Peyer's patch (tissue), 4 donors: ENCODE data around the gene SLC7A8. TPM values are rescaled to one million over a fixed set of nuclear protein-coding genes. Genes with fewer than 3 reads are reported as not detected.
A peak's percentile ranks its signal among the peaks of the same experiment; 100 is the strongest.

Experiments used
- DNase-seq, 3 donors: peaks; one replicate each; pipeline ENCODE4 v3.0.0-alpha.2; 2017 to 2019
- H3K27ac ChIP-seq, 4 donors: fragments of 200-600 bp; sonication (generic); one replicate each; pipeline ENCODE4 v1.5.1; 2016 to 2019
- H3K27me3 ChIP-seq, 2 donors: fragments of 200-600 bp; sonication (generic); one replicate each; pipeline ENCODE4 v1.5.1; 2019
- H3K36me3 ChIP-seq, 3 donors: fragments of 200-600 bp; sonication (generic); one replicate each; pipeline ENCODE4 v1.5.1; 2016 to 2019
- H3K4me1 ChIP-seq, 4 donors: fragments of 200-600 bp; sonication (generic); one replicate each; pipeline ENCODE4 v1.5.1; 2016 to 2019
- H3K4me3 ChIP-seq, 4 donors: fragments of 200-600 bp; sonication (generic); 1 replicate in 3 of 4; 2 replicates in 1 of 4; pipeline ENCODE4 v1.5.1; 2016 to 2019; ENCODE audit warnings: mild to moderate bottlenecking in 1 of 4
- H3K9me3 ChIP-seq, 4 donors: fragments of 200-600 bp; sonication (generic); one replicate each; pipeline ENCODE4 v1.5.1; 2016 to 2019; ENCODE audit warnings: mild to moderate bottlenecking in 1 of 4
- POLR2A ChIP-seq, 2 donors: fragments of 450-650 bp; IDR thresholded peaks; one replicate each; pipeline ENCODE4 v1.5.1; 2017; ENCODE audit warnings: antibody characterized with exemption in 2 of 2, mild to moderate bottlenecking in 2 of 2, moderate library complexity in 2 of 2
- total RNA-seq, 4 donors: library from RNA; depleted of rRNA; stranded (reverse); fragments of >200 nt; gene quantifications; one replicate each; pipeline ENCODE4 v1.1.0, GENCODE V29; 2016
- TF ChIP-seq, protein P1 (sequence below), 6 experiments: fragments of 450-650 bp in 4 of 6; fragments of 200-600 bp in 2 of 6; sonication (generic) in 1 of 6; IDR thresholded peaks; one replicate each; pipeline ENCODE4 v1.5.1; 2017 to 2019; ENCODE audit warnings: antibody characterized with exemption in 6 of 6, mild to moderate bottlenecking in 3 of 6, moderate library complexity in 1 of 6

The SLC7A8 gene
- total RNA-seq, 4 donors from 2014 or later: 21.8 to 56.9 (median 35.0) TPM

DNA sequence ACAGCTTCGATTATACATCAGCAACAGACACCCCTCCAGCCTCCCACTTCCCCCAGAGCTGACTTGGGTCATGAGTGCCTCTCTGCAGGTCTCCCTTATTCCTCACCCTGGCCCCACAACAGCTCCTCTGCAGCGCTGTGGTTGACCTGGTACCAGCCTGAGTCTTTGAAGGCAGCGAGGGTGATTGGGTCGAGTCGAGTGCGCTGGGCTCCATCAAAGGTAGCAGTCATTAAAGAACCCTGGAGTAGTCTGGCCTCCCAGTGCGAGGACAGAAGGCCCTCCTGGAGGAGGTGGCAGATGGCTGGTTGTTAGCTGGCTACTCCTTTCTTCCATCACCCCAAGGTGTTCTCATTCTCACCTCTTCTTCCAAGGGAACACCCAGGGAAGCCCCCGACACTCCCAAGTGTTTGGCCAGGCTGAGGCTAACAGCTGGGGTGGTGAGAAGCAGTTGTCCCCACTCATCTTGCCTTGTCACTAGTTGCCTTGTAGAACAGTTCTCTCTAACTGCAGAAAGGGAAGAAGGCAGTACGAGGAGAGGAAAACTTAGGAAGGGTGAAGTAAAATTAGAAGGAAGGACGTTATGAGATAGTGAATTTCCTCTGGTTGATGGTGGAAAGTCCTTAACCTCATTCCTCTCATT lies 81.4 kb downstream of the SLC7A8 start:
- no peak for DNase-seq
- TF ChIP-seq, protein P1, sequence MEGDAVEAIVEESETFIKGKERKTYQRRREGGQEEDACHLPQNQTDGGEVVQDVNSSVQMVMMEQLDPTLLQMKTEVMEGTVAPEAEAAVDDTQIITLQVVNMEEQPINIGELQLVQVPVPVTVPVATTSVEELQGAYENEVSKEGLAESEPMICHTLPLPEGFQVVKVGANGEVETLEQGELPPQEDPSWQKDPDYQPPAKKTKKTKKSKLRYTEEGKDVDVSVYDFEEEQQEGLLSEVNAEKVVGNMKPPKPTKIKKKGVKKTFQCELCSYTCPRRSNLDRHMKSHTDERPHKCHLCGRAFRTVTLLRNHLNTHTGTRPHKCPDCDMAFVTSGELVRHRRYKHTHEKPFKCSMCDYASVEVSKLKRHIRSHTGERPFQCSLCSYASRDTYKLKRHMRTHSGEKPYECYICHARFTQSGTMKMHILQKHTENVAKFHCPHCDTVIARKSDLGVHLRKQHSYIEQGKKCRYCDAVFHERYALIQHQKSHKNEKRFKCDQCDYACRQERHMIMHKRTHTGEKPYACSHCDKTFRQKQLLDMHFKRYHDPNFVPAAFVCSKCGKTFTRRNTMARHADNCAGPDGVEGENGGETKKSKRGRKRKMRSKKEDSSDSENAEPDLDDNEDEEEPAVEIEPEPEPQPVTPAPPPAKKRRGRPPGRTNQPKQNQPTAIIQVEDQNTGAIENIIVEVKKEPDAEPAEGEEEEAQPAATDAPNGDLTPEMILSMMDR (IDR thresholded peaks at IDR 0.05): no peak
- no peak for TF ChIP-seq POLR2A (IDR thresholded peaks at IDR 0.05)
- H3K9me3 ChIP-seq: no peaks in the 10 kb centered on the region
- no peaks in the 10 kb centered on the region for H3K27me3 ChIP-seq
- H3K27ac ChIP-seq: no peak overlapping the region
- peaks cover 0 to 2% (median 0%) of the 10 kb centered on the region in 4 donors for H3K4me1 ChIP-seq
- H3K36me3 ChIP-seq: peaks cover 0 to 23% (median 0%) of the 10 kb centered on the region in 3 donors
- no peak overlapping the region for H3K4me3 ChIP-seq

DNA sequence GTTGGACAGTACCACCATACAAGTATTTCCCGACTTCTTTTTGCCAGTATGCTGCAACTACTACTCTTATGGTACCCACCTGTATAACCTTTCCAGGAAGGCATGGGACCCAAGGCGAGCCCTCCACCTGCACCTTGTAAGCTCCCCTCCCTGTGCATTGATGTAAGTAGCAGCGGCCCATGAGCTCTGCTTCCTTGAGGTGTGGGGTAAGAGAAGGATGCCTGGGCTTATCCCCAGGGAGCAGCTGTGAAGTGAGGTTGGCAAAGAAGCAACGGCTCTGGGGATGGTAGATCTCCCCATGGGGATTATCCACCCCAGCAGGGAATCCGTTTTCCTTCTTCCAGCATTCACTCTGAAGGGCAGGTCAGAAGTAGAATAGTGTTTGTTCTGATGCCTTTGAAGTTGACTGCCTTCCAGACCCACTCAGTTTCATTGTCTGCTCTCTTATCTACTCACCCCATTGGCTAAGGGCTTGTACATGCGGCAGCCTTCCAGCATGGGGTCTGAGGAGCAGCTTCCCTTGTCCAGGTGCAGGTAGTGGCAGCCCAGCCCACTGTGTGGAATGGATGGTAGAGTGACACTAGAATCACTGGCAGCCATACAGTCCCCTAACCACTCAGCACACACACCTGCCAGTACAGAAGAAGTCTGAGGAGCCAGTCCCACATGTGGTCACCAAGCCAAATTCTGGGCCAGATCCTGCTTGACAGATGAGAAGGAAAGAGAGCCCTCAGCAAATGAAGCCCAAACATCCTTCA lies 82.1 kb downstream of the SLC7A8 start:
- no peak for TF ChIP-seq POLR2A (IDR thresholded peaks at IDR 0.05)
- TF ChIP-seq, protein P1 (IDR thresholded peaks at IDR 0.05): no peak
- Histone ChIP-seq H3K4me3 (no peak overlapping the region), H3K9me3 (no peaks in the 10 kb centered on the region), H3K27me3 (no peaks in the 10 kb centered on the region), H3K36me3 (peaks cover 0 to 23% (median 0%) of the 10 kb centered on the region in 3 donors), H3K4me1 (peaks cover 0 to 8% (median 4%) of the 10 kb centered on the region in 4 donors), H3K27ac (no peak overlapping the region)
- DNase-seq: no peak

DNA sequence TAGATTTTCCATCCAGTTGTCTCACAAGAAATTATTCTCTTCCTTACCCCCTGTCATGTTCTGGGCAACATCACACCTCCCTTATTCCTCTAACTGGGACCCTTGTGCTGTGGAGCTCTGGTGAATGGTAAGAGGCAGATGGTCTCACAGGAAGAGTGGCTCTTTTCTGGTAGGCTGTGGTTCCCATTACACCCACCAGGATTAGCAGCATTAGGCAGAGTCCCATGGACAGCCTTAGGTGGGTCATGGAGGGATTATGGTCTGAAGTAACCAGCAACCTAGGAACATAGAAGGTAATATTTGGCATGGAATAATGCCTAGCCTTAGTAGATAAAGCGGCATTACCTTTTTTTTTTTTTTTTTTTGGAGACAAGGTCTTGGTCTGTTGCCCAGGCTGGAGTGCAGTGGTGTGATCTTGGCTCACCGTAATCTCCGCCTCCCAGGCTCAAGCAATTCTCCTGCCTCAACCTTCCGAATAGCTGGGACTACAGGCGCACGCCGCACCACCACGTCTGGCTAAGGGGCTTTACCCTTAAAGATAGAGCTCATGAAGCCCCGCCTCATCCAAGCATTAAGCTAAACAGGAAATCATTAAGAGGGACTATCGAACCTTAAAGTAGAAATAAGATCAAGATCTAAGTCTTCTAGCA lies 84.1 kb downstream of the SLC7A8 start:
- H3K27me3 ChIP-seq: no peaks in the 10 kb centered on the region
- TF ChIP-seq, protein P1 (IDR thresholded peaks at IDR 0.05): peak in 1 of 6 experiments; percentile 4
- no peak for TF ChIP-seq POLR2A (IDR thresholded peaks at IDR 0.05)
- no peaks in the 10 kb centered on the region for H3K9me3 ChIP-seq
- H3K36me3 ChIP-seq: peaks cover 0 to 23% (median 0%) of the 10 kb centered on the region in 3 donors
- H3K27ac ChIP-seq: no peak overlapping the region
- peaks cover 0 to 8% (median 5%) of the 10 kb centered on the region in 4 donors for H3K4me1 ChIP-seq
- no peak overlapping the region for H3K4me3 ChIP-seq
- no peak for DNase-seq

DNA sequence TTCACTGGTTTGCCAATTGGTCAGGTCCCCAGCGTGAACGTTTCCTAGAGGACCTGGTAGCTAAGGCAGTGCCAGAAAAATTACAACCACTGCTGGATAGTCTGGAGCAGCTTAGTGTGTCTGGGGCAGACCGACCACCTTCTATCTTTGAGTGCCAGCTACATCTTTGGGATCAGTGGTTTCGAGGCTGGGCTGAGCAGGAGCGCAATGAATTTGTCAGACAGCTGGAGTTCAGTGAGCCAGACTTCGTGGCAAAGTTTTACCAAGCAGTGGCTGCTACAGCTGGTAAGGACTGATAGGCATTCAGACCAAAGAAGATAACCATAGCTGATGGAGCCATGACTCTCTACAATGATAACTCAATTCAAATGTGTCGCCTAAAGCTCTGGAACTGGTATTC lies 85.7 kb downstream of the SLC7A8 start:
- Histone ChIP-seq H3K9me3 (no peaks in the 10 kb centered on the region), H3K27ac (no peak overlapping the region), H3K4me1 (peaks cover 6 to 20% (median 10%) of the 10 kb centered on the region in 4 donors), H3K4me3 (no peak overlapping the region), H3K36me3 (peaks cover 0 to 28% (median 0%) of the 10 kb centered on the region in 3 donors), H3K27me3 (no peaks in the 10 kb centered on the region)
- DNase-seq: no peak
- no peak for TF ChIP-seq POLR2A (IDR thresholded peaks at IDR 0.05)
- TF ChIP-seq, protein P1 (IDR thresholded peaks at IDR 0.05): no peak

DNA sequence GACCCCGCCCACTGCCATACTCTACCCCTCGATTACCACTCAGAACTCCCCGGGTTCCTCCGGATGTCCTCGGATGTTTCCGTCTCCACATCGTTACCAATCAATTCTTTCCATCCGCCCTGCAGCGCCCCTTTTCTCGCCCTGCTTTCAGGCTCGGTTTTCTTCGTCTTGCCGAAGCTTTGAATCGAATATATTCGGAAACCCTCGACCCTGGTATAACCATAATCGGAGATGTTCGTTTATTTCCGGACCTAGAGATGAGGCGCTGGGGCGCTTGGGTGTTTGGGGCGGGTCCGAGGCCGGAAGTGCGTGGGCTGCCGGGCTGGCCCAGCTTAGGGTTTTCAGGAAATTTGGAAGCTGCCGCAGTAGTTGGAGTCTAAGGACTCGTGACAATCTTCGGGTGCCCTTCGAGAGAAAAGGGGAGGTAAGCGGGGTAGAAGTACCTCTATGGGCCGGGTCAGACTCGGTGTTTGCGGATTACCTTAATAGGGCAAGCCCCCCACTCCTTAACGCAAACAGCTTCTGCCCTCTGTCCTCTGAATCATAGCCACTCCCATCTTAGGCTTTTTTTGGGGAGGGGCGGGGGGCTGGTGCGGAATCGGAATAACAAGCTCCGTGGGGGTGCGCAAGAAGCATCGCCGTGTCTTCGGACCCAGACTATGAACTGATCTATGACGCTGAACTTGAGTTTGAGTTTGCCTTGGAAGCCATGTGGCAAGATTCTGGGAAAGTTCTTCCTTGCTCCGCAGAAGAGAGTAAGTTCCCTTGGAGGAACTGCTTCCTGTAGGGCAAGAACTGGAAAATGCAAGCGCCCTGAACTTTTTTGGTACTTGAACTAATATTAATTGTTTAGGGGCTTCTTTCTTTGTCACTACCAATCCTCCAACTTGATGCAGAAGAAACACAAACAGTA lies 88.0 kb downstream of the SLC7A8 start, which contains the start of gene C14orf119:
Gene C14orf119, plus strand, starts transcription at position 310 of the 913 bp plus-strand sequence. CDS start 2,154 bp downstream, outside the sequence.
- Histone ChIP-seq H3K4me1 (peaks cover 6 to 27% (median 10%) of the 10 kb centered on the region in 4 donors), H3K27ac (peak within 1 kb of the TSS; percentile 93 to 100 (median 97)), H3K4me3 (peak within 1 kb of the TSS; percentile 76 to 100 (median 95)), H3K36me3 (peaks cover 0 to 51% (median 0%) of the 10 kb centered on the region in 3 donors), H3K9me3 (no peaks in the 10 kb centered on the region), H3K27me3 (no peaks in the 10 kb centered on the region)
- TF ChIP-seq, protein P1 (IDR thresholded peaks at IDR 0.05): no peak
- peak; percentile 68 to 86 for TF ChIP-seq POLR2A (IDR thresholded peaks at IDR 0.05)
- peak; percentile 93 to 100 (median 100) for DNase-seq
